ENCODE measurements around the gene ZMYND19. TPM values are rescaled to one million over a fixed set of nuclear protein-coding genes. Genes with fewer than 3 reads are reported as not detected.
A peak's percentile ranks its signal among the peaks of the same experiment; 100 is the strongest.
"Not testable (repeated sequence)": the region's sequence is repeated elsewhere in the genome, so short reads cannot be mapped to it uniquely, and the experiment has no call there.

Gene ZMYND19
- total RNA-seq, 1 experiment from 2014 or later: 32.4 TPM

- H3K4me1 ChIP-seq (replicated peaks); DNase-seq (ENCODE audit: low read depth in 1 of 2, low spot score in 2 of 2); H3K27me3 ChIP-seq (replicated peaks); H3K9me3 ChIP-seq (replicated peaks): not testable (repeated sequence)
- H3K4me3 ChIP-seq: peak overlapping the region; percentile 83
- H3K36me3 ChIP-seq: peaks cover 31% of the 10 kb centered on the region
- H3K27ac ChIP-seq: peak overlapping the region; percentile 77
These were observed 39.4 kb downstream of the ZMYND19 start for GRCh38 chr9:137550958-137551263.

GRCh38 chr9:137550231-137550621 lies 40.1 kb downstream of the ZMYND19 start, which contains the start of gene PNPLA7:
TSS of gene PNPLA7 (minus strand) at chr9:137550402. CDS start at chr9:137550197, 205 bp downstream.
- Histone ChIP-seq H3K4me3 (peak within 1 kb of the TSS; percentile 83), H3K4me1 (replicated peaks) (peaks cover under 1% of the 10 kb centered on the region; the same call in 1 of the 2 replicates), H3K27me3 (replicated peaks) (no peaks in the 10 kb centered on the region), H3K27ac (peak within 1 kb of the TSS; percentile 77), H3K36me3 (peaks cover 24% of the 10 kb centered on the region), H3K9me3 (replicated peaks) (no peaks in the 10 kb centered on the region)
- DNase-seq (ENCODE audit: low read depth in 1 of 2, low spot score in 2 of 2): peak; percentile 31 to 73

- H3K4me3 ChIP-seq: no peak overlapping the region
- H3K4me1 ChIP-seq (replicated peaks): peaks cover 17% of the 10 kb centered on the region
- H3K9me3 ChIP-seq (replicated peaks): no peaks in the 10 kb centered on the region
- H3K27ac ChIP-seq: no peak overlapping the region
- H3K27me3 ChIP-seq (replicated peaks): no peaks in the 10 kb centered on the region
- peaks cover 13% of the 10 kb centered on the region for H3K36me3 ChIP-seq
- DNase-seq (ENCODE audit: low read depth in 1 of 2, low spot score in 2 of 2): no peak
These were observed 42.4 kb downstream of the ZMYND19 start for GRCh38 chr9:137547687-137548543.

GRCh38 chr9:137545123-137545522 lies 45.2 kb downstream of the ZMYND19 start:
- H3K36me3 ChIP-seq: no peaks in the 10 kb centered on the region
- peak; percentile 47 to 60 for DNase-seq (ENCODE audit: low read depth in 1 of 2, low spot score in 2 of 2)
- H3K27ac ChIP-seq: peak overlapping the region; percentile 50
- peaks cover 17% of the 10 kb centered on the region for H3K4me1 ChIP-seq (replicated peaks)
- H3K4me3 ChIP-seq: no peak overlapping the region
- H3K9me3 ChIP-seq (replicated peaks): no peaks in the 10 kb centered on the region
- no peaks in the 10 kb centered on the region for H3K27me3 ChIP-seq (replicated peaks)

GRCh38 chr9:137544176-137544760 lies 46.0 kb downstream of the ZMYND19 start:
- Histone ChIP-seq H3K36me3 (no peaks in the 10 kb centered on the region), H3K4me3 (no peak overlapping the region), H3K27ac (peak overlapping the region; percentile 50), H3K27me3 (replicated peaks) (no peaks in the 10 kb centered on the region), H3K9me3 (replicated peaks) (no peaks in the 10 kb centered on the region), H3K4me1 (replicated peaks) (peaks cover 17% of the 10 kb centered on the region)
- DNase-seq (ENCODE audit: low read depth in 1 of 2, low spot score in 2 of 2): peak in 1 of 2 experiments; percentile 28

GRCh38 chr9:137543237-137543963 lies 46.9 kb downstream of the ZMYND19 start:
- H3K27ac ChIP-seq: no peak overlapping the region

GRCh38 chr9:137542486-137542885 lies 47.8 kb downstream of the ZMYND19 start:
- no peaks in the 10 kb centered on the region for H3K36me3 ChIP-seq
- H3K27me3 ChIP-seq (replicated peaks): no peaks in the 10 kb centered on the region
- peaks cover 17% of the 10 kb centered on the region for H3K4me1 ChIP-seq (replicated peaks)
- H3K9me3 ChIP-seq (replicated peaks): no peaks in the 10 kb centered on the region
- H3K4me3 ChIP-seq: no peak overlapping the region
- DNase-seq (ENCODE audit: low read depth in 1 of 2, low spot score in 2 of 2): no peak
- H3K27ac ChIP-seq: no peak overlapping the region

More at GRCh38 chr9:137543237-137543963, 46.9 kb downstream of the ZMYND19 start:
- no peaks in the 10 kb centered on the region for H3K27me3 ChIP-seq (replicated peaks)
- H3K36me3 ChIP-seq: no peaks in the 10 kb centered on the region
- H3K9me3 ChIP-seq (replicated peaks): no peaks in the 10 kb centered on the region
- H3K4me1 ChIP-seq (replicated peaks): peaks cover 17% of the 10 kb centered on the region
- DNase-seq (ENCODE audit: low read depth in 1 of 2, low spot score in 2 of 2): no peak
- H3K4me3 ChIP-seq: no peak overlapping the region

GRCh38 chr9:137540536-137540935 lies 49.8 kb downstream of the ZMYND19 start:
- Histone ChIP-seq H3K9me3 (replicated peaks) (no peaks in the 10 kb centered on the region), H3K27ac (no peak overlapping the region), H3K27me3 (replicated peaks) (no peaks in the 10 kb centered on the region), H3K4me1 (replicated peaks) (peaks cover 17% of the 10 kb centered on the region), H3K36me3 (no peaks in the 10 kb centered on the region), H3K4me3 (no peak overlapping the region)
- DNase-seq (ENCODE audit: low read depth in 1 of 2, low spot score in 2 of 2): no peak

GRCh38 chr9:137538058-137538457 lies 52.3 kb downstream of the ZMYND19 start:
- Histone ChIP-seq H3K27ac (no peak overlapping the region), H3K9me3 (replicated peaks) (no peaks in the 10 kb centered on the region), H3K36me3 (no peaks in the 10 kb centered on the region), H3K27me3 (replicated peaks) (no peaks in the 10 kb centered on the region), H3K4me1 (replicated peaks) (no peaks in the 10 kb centered on the region; the same call in 1 of the 2 replicates), H3K4me3 (no peak overlapping the region)
- DNase-seq (ENCODE audit: low read depth in 1 of 2, low spot score in 2 of 2): no peak

- H3K9me3 ChIP-seq (replicated peaks); H3K36me3 ChIP-seq; H3K27ac ChIP-seq; H3K4me3 ChIP-seq; H3K27me3 ChIP-seq (replicated peaks); DNase-seq (ENCODE audit: low read depth in 1 of 2, low spot score in 2 of 2); H3K4me1 ChIP-seq (replicated peaks): not testable (repeated sequence)
These were observed 53.6 kb downstream of the ZMYND19 start for GRCh38 chr9:137536594-137537131.

GRCh38 chr9:137535120-137535428 lies 55.2 kb downstream of the ZMYND19 start:
- H3K36me3 ChIP-seq: no peaks in the 10 kb centered on the region

GRCh38 chr9:137534256-137535119 lies 55.8 kb downstream of the ZMYND19 start:
- Histone ChIP-seq H3K36me3 (no peaks in the 10 kb centered on the region), H3K9me3 (replicated peaks) (no peaks in the 10 kb centered on the region), H3K4me3 (no peak overlapping the region), H3K27ac (no peak overlapping the region), H3K27me3 (replicated peaks) (no peaks in the 10 kb centered on the region), H3K4me1 (replicated peaks) (no peaks in the 10 kb centered on the region; the same call in 1 of the 2 replicates)
- DNase-seq (ENCODE audit: low read depth in 1 of 2, low spot score in 2 of 2): peak in 1 of 2 experiments; percentile 28

More at GRCh38 chr9:137535120-137535428, 55.2 kb downstream of the ZMYND19 start:
- Histone ChIP-seq H3K27me3 (replicated peaks) (no peaks in the 10 kb centered on the region), H3K4me1 (replicated peaks) (no peaks in the 10 kb centered on the region; the same call in 1 of the 2 replicates), H3K9me3 (replicated peaks) (no peaks in the 10 kb centered on the region), H3K27ac (no peak overlapping the region), H3K4me3 (no peak overlapping the region)
- no peak for DNase-seq (ENCODE audit: low read depth in 1 of 2, low spot score in 2 of 2)

- not testable (repeated sequence) for H3K36me3 ChIP-seq; H3K4me3 ChIP-seq; H3K9me3 ChIP-seq (replicated peaks); H3K27me3 ChIP-seq (replicated peaks); DNase-seq (ENCODE audit: low read depth in 1 of 2, low spot score in 2 of 2); H3K4me1 ChIP-seq (replicated peaks); H3K27ac ChIP-seq
These were observed 57.3 kb downstream of the ZMYND19 start for GRCh38 chr9:137532891-137533468.
